C4-2B (cell line): ENCODE results near the gene CYP2W1.
A peak's percentile ranks its signal among the peaks of the same experiment; 100 is the strongest.

ENCODE experiments used
- H3K27ac ChIP-seq: fragments of 450-650 bp; 2 replicates; pipeline ENCODE4 v1.5.1; 2017
- ZFX ChIP-seq: fragments of 450-650 bp; IDR thresholded peaks from 2 replicates; pipeline ENCODE4 v1.6.1; 2017
- TF ChIP-seq, protein P1 (sequence below): fragments of 450-650 bp; conservative IDR thresholded peaks from 2 replicates; pipeline ENCODE4 v1.5.1; 2017; ENCODE audit warnings: mild to moderate bottlenecking

Gene CYP2W1

DNA sequence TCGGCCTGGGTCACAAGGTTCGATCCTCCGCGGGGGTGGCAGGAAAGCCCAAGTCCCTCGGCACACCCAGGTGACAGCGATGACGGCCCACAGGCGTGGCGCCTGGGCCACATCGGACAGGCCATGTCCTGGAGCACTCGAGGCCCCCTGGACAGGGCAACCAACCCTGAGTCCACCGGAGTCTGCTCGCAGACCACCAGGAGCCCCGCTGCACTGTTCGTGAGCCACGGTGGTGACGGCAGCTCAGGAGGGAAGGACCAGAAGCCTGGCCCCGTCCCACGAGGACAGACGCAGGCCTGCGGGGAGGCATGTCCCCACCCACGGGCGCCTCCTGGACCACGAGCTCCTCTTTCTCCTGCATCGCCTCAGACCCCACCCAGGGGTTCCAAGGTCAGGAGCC lies 39.0 kb downstream of the CYP2W1 start:
- no peak overlapping the region for H3K27ac ChIP-seq
- TF ChIP-seq, protein P1, sequence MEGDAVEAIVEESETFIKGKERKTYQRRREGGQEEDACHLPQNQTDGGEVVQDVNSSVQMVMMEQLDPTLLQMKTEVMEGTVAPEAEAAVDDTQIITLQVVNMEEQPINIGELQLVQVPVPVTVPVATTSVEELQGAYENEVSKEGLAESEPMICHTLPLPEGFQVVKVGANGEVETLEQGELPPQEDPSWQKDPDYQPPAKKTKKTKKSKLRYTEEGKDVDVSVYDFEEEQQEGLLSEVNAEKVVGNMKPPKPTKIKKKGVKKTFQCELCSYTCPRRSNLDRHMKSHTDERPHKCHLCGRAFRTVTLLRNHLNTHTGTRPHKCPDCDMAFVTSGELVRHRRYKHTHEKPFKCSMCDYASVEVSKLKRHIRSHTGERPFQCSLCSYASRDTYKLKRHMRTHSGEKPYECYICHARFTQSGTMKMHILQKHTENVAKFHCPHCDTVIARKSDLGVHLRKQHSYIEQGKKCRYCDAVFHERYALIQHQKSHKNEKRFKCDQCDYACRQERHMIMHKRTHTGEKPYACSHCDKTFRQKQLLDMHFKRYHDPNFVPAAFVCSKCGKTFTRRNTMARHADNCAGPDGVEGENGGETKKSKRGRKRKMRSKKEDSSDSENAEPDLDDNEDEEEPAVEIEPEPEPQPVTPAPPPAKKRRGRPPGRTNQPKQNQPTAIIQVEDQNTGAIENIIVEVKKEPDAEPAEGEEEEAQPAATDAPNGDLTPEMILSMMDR, result no peak
- no peak for TF ChIP-seq ZFX

DNA sequence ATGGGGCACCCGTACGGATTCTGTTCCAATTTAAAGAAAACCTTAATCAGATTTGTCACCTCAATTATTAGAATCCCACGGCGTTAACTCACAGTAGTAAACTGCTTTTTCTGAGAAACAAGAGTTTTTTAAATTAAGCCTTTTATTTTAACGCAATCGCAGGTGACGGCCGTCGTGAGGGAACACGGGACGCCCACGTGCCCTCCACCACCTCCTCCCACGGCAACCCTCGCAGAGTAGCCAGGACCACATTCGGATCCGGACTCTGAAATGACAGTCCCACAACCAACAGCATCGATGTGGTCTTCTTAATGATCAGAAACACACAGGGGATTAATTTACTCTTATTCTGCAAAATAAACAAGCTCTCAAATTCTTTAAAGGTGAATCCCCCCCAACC lies 39.4 kb downstream of the CYP2W1 start:
- no peak overlapping the region for H3K27ac ChIP-seq
- no peak for TF ChIP-seq ZFX
- TF ChIP-seq, protein P1, result no peak

- no peak overlapping the region for H3K27ac ChIP-seq
- TF ChIP-seq, protein P1, result no peak
- TF ChIP-seq ZFX, result no peak
These were observed 40.0 kb downstream of the CYP2W1 start for GRCh38 chr7:1022801-1023465.

DNA sequence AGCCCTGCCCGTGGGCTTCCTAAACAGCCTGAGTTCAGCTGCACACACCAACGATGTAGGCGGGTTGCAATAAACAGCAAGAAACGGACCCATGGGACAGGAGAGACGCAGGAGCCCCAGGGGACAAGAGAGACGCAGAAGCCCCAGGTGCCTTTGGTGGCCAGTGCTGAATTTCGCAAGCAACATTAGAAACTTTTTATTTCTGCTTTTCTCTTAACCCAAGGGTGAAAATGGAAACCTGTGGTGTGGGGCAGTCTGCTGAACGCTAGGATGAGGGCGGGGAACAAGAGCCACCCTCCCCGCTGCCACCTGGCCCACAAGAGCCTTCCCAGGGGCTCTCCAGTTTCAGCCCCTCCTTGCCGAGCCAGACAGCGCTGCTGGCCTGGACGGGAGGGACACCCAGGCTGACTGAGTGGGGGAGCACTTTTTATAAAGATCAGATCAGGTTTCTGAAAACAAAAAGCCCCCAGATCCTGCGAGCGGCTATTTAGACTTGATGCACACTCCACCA lies 41.4 kb downstream of the CYP2W1 start:
- no peak for TF ChIP-seq ZFX
- TF ChIP-seq, protein P1, result no peak
- H3K27ac ChIP-seq, result no peak overlapping the region

DNA sequence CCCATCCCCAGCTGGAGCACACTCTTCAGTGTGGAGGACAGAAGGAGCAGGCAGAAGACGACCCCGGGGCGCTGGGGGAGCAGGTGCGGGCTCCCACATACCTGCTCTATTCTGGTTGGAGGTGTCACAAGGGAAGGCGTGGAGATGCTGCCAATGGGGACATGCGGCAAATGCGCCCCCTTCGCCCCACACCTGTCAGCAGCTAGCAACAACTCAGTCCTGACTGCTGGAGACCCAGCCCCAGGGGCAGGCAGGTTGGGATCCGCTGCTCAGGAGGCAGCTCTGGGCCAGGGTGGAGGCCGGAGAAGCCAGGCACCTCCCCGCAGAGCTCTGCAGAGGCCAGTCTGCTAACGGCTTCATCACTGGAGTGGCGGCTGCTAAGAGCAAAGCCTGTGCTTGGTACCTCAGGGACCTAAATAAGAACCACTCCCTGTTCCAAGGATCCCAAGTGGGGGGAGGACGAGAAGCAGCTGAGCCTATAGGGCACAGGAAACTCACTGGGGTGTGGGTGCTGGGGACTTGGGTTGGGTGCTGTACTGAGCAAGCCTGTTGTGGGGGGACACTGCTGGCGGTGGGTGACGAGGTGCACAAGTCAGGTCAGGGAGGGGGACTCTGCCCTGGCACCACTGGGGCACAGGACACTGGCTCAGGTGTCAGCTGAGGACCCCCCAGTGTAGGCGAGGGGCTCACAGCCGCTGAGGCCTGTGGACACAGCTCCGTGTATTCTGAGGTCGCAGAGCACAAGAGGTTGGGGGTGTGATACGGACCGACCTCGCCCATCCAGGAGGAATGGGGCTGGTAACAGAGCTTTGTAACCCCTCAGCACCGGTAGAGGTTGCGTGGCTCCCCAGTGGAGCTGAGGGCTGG lies 42.1 kb downstream of the CYP2W1 start:
- no peak overlapping the region for H3K27ac ChIP-seq
- TF ChIP-seq ZFX, result no peak

- H3K27ac ChIP-seq, result no peak overlapping the region
- TF ChIP-seq ZFX, result no peak
- TF ChIP-seq, protein P1, result no peak
These were observed 43.0 kb downstream of the CYP2W1 start for GRCh38 chr7:1025743-1026581.

- peak overlapping the region; percentile 81; the same call in 1 of the 2 replicates for H3K27ac ChIP-seq
- no peak for TF ChIP-seq ZFX
- TF ChIP-seq, protein P1, result no peak
These were observed 43.8 kb downstream of the CYP2W1 start for GRCh38 chr7:1026721-1027161.
